ENCODE data around the gene ANKRD2.
"Not testable (repeated sequence)": the region's sequence is repeated elsewhere in the genome, so short reads cannot be mapped to it uniquely, and the experiment has no call there.

ANKRD2 gene

GRCh38 chr10:97575127-97575668, 2.6 kb downstream of the ANKRD2 start:
- peaks cover 10% of the 10 kb centered on the region for H3K4me1 ChIP-seq (ENCODE audit: control insufficient read depth, insufficient read depth, low read length)
- no peak overlapping the region for H3K9ac ChIP-seq (ENCODE audit: low read depth, low read length)
- no peak overlapping the region for H3K27ac ChIP-seq (ENCODE audit: low read depth, low read length)
- H3K36me3 ChIP-seq (ENCODE audit: control insufficient read depth, insufficient read depth, low read length): peaks cover 6% of the 10 kb centered on the region; the same call in 1 of the 2 replicates
- no peak overlapping the region for H3K4me3 ChIP-seq (ENCODE audit: low read depth, low read length)
- no peaks in the 10 kb centered on the region for H3K9me3 ChIP-seq (ENCODE audit: control insufficient read depth, insufficient read depth, low read length)
- H3K27me3 ChIP-seq (ENCODE audit: control insufficient read depth, insufficient read depth, low read length): no peaks in the 10 kb centered on the region

GRCh38 chr10:97576487-97576886, 3.9 kb downstream of the ANKRD2 start:
- H3K27ac ChIP-seq (ENCODE audit: low read depth, low read length): not testable (repeated sequence)

GRCh38 chr10:97577701-97578100, 5.1 kb downstream of the ANKRD2 start:
- peaks cover 10% of the 10 kb centered on the region for H3K4me1 ChIP-seq (ENCODE audit: control insufficient read depth, insufficient read depth, low read length)
- no peaks in the 10 kb centered on the region for H3K9me3 ChIP-seq (ENCODE audit: control insufficient read depth, insufficient read depth, low read length)
- no peak overlapping the region for H3K4me3 ChIP-seq (ENCODE audit: low read depth, low read length)
- H3K9ac ChIP-seq (ENCODE audit: low read depth, low read length): no peak overlapping the region
- no peak overlapping the region for H3K27ac ChIP-seq (ENCODE audit: low read depth, low read length)
- H3K36me3 ChIP-seq (ENCODE audit: control insufficient read depth, insufficient read depth, low read length): no peaks in the 10 kb centered on the region
- no peaks in the 10 kb centered on the region for H3K27me3 ChIP-seq (ENCODE audit: control insufficient read depth, insufficient read depth, low read length)

More at GRCh38 chr10:97576487-97576886, 3.9 kb downstream of the ANKRD2 start:
- not testable (repeated sequence) for H3K4me3 ChIP-seq (ENCODE audit: low read depth, low read length); H3K9me3 ChIP-seq (ENCODE audit: control insufficient read depth, insufficient read depth, low read length); H3K36me3 ChIP-seq (ENCODE audit: control insufficient read depth, insufficient read depth, low read length); H3K9ac ChIP-seq (ENCODE audit: low read depth, low read length); H3K27me3 ChIP-seq (ENCODE audit: control insufficient read depth, insufficient read depth, low read length)
- H3K4me1 ChIP-seq (ENCODE audit: control insufficient read depth, insufficient read depth, low read length): peaks cover 10% of the 10 kb centered on the region

GRCh38 chr10:97578171-97578844, 5.7 kb downstream of the ANKRD2 start:
- H3K9ac ChIP-seq (ENCODE audit: low read depth, low read length): no peak overlapping the region
- H3K27me3 ChIP-seq (ENCODE audit: control insufficient read depth, insufficient read depth, low read length): no peaks in the 10 kb centered on the region
- H3K9me3 ChIP-seq (ENCODE audit: control insufficient read depth, insufficient read depth, low read length): no peaks in the 10 kb centered on the region
- no peaks in the 10 kb centered on the region for H3K36me3 ChIP-seq (ENCODE audit: control insufficient read depth, insufficient read depth, low read length)
- H3K4me1 ChIP-seq (ENCODE audit: control insufficient read depth, insufficient read depth, low read length): peaks cover 10% of the 10 kb centered on the region
- no peak overlapping the region for H3K4me3 ChIP-seq (ENCODE audit: low read depth, low read length)
- no peak overlapping the region for H3K27ac ChIP-seq (ENCODE audit: low read depth, low read length)

GRCh38 chr10:97580421-97581367, 8.1 kb downstream of the ANKRD2 start:
- H3K27me3 ChIP-seq (ENCODE audit: control insufficient read depth, insufficient read depth, low read length): no peaks in the 10 kb centered on the region
- no peak overlapping the region for H3K4me3 ChIP-seq (ENCODE audit: low read depth, low read length)
- no peak overlapping the region for H3K27ac ChIP-seq (ENCODE audit: low read depth, low read length)
- H3K9me3 ChIP-seq (ENCODE audit: control insufficient read depth, insufficient read depth, low read length): no peaks in the 10 kb centered on the region
- no peak overlapping the region for H3K9ac ChIP-seq (ENCODE audit: low read depth, low read length)
- no peaks in the 10 kb centered on the region for H3K36me3 ChIP-seq (ENCODE audit: control insufficient read depth, insufficient read depth, low read length)
- H3K4me1 ChIP-seq (ENCODE audit: control insufficient read depth, insufficient read depth, low read length): no peaks in the 10 kb centered on the region; the same call in 1 of the 2 replicates

GRCh38 chr10:97582169-97582568, 9.6 kb downstream of the ANKRD2 start:
- Histone ChIP-seq H3K9me3 (ENCODE audit: control insufficient read depth, insufficient read depth, low read length) (no peaks in the 10 kb centered on the region), H3K27ac (ENCODE audit: low read depth, low read length) (no peak overlapping the region), H3K27me3 (ENCODE audit: control insufficient read depth, insufficient read depth, low read length) (no peaks in the 10 kb centered on the region), H3K9ac (ENCODE audit: low read depth, low read length) (no peak overlapping the region), H3K4me3 (ENCODE audit: low read depth, low read length) (no peak overlapping the region), H3K4me1 (ENCODE audit: control insufficient read depth, insufficient read depth, low read length) (no peaks in the 10 kb centered on the region; the same call in 1 of the 2 replicates), H3K36me3 (ENCODE audit: control insufficient read depth, insufficient read depth, low read length) (no peaks in the 10 kb centered on the region)

GRCh38 chr10:97583476-97583875, 10.9 kb downstream of the ANKRD2 start:
- Histone ChIP-seq H3K36me3 (ENCODE audit: control insufficient read depth, insufficient read depth, low read length) (no peaks in the 10 kb centered on the region), H3K27ac (ENCODE audit: low read depth, low read length) (no peak overlapping the region), H3K9me3 (ENCODE audit: control insufficient read depth, insufficient read depth, low read length) (no peaks in the 10 kb centered on the region), H3K4me1 (ENCODE audit: control insufficient read depth, insufficient read depth, low read length) (no peaks in the 10 kb centered on the region; the same call in 1 of the 2 replicates), H3K4me3 (ENCODE audit: low read depth, low read length) (no peak overlapping the region), H3K9ac (ENCODE audit: low read depth, low read length) (no peak overlapping the region), H3K27me3 (ENCODE audit: control insufficient read depth, insufficient read depth, low read length) (no peaks in the 10 kb centered on the region)

GRCh38 chr10:97584060-97584797, 11.7 kb downstream of the ANKRD2 start, which contains the start of gene HOGA1:
HOGA1 (plus strand) TSS chr10:97584389; CDS start chr10:97584704, 315 bp downstream.
- H3K36me3 ChIP-seq (ENCODE audit: control insufficient read depth, insufficient read depth, low read length): no peaks in the 10 kb centered on the region
- no peak within 1 kb of the TSS for H3K27ac ChIP-seq (ENCODE audit: low read depth, low read length)
- no peaks in the 10 kb centered on the region for H3K27me3 ChIP-seq (ENCODE audit: control insufficient read depth, insufficient read depth, low read length)
- H3K9me3 ChIP-seq (ENCODE audit: control insufficient read depth, insufficient read depth, low read length): no peaks in the 10 kb centered on the region
- H3K4me1 ChIP-seq (ENCODE audit: control insufficient read depth, insufficient read depth, low read length): no peaks in the 10 kb centered on the region; the same call in 1 of the 2 replicates
- H3K4me3 ChIP-seq (ENCODE audit: low read depth, low read length): no peak within 1 kb of the TSS
- no peak within 1 kb of the TSS for H3K9ac ChIP-seq (ENCODE audit: low read depth, low read length)

- Histone ChIP-seq H3K4me3 (ENCODE audit: low read depth, low read length) (no peak overlapping the region), H3K9me3 (ENCODE audit: control insufficient read depth, insufficient read depth, low read length) (no peaks in the 10 kb centered on the region), H3K27me3 (ENCODE audit: control insufficient read depth, insufficient read depth, low read length) (no peaks in the 10 kb centered on the region), H3K36me3 (ENCODE audit: control insufficient read depth, insufficient read depth, low read length) (no peaks in the 10 kb centered on the region), H3K4me1 (ENCODE audit: control insufficient read depth, insufficient read depth, low read length) (no peaks in the 10 kb centered on the region; the same call in 1 of the 2 replicates), H3K27ac (ENCODE audit: low read depth, low read length) (no peak overlapping the region), H3K9ac (ENCODE audit: low read depth, low read length) (no peak overlapping the region)
Observed at GRCh38 chr10:97584798-97585438, 12.3 kb downstream of the ANKRD2 start.

- Histone ChIP-seq H3K4me1 (ENCODE audit: control insufficient read depth, insufficient read depth, low read length) (no peaks in the 10 kb centered on the region; the same call in 1 of the 2 replicates), H3K9ac (ENCODE audit: low read depth, low read length) (no peak overlapping the region), H3K9me3 (ENCODE audit: control insufficient read depth, insufficient read depth, low read length) (no peaks in the 10 kb centered on the region), H3K4me3 (ENCODE audit: low read depth, low read length) (no peak overlapping the region), H3K27ac (ENCODE audit: low read depth, low read length) (no peak overlapping the region), H3K36me3 (ENCODE audit: control insufficient read depth, insufficient read depth, low read length) (no peaks in the 10 kb centered on the region), H3K27me3 (ENCODE audit: control insufficient read depth, insufficient read depth, low read length) (no peaks in the 10 kb centered on the region)
Observed at GRCh38 chr10:97585439-97585811, 12.8 kb downstream of the ANKRD2 start.

Measured in HUES48 (cell line).